ENCODE results near the gene RAB6B. TPM values are rescaled to one million over a fixed set of nuclear protein-coding genes. Genes with fewer than 3 reads are reported as not detected.

RAB6B gene
- total and polyA plus RNA-seq, 2 experiments from 2014 or later: 1.2 to 3.9 TPM

DNA sequence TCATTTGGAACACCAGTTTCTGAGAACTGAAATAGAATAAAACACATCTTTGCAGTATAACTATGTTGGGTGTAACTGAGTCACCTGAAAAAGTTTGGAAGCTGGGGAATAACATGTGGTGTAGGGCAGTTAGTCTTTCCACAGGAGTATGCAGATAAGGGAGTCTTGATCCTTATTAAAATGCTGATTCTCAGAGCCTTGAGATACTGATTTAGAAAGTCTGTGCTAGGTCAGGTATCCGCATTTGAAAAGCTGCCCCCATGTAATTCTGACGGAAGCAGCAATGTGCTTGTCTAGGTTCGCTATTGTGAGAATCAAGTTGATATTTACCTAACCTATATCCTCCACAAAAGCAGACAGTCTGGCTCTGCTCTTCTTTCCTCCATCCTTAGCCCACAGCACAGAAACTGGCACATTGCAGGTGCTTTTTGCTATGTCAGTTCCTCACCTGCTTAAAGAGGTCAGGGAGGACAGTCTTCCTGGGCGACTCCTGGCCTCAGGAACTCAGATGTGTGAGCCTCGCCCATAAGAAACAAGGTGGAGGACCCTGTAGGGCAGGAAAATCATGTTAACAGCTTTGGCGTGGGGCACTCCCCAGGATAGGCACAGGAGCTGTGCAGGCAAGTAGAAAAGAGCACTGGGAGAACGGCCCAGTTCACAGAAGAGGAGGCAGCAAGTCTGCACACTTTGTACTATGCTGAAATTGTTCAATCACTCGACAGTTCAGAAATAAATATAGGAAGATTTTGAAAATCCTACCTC is 117.7 kb downstream of the RAB6B start:
- Histone ChIP-seq H3K36me3 (ENCODE audit: insufficient read depth) (no peaks in the 10 kb centered on the region), H3K9me2 (ENCODE audit: insufficient read depth) (peaks cover 10% of the 10 kb centered on the region), H4K20me1 (replicated peaks; ENCODE audit: insufficient read depth) (no peaks in the 10 kb centered on the region), H3K27me3 (ENCODE audit: insufficient read depth) (no peaks in the 10 kb centered on the region), H3F3A (replicated peaks; ENCODE audit: low read depth) (no peaks in the 10 kb centered on the region), H3K4me1 (ENCODE audit: insufficient read depth) (peaks cover 6% of the 10 kb centered on the region; the same call in 1 of the 2 replicates), H3K27ac (ENCODE audit: low read depth) (no peak overlapping the region), H3K4me2 (no peak overlapping the region), H3K79me2 (replicated peaks; ENCODE audit: insufficient read depth) (no peaks in the 10 kb centered on the region), H2AFZ (peak overlapping the region; percentile 91; the same call in 1 of the 2 replicates), H3K4me3 (no peak overlapping the region)
- Mint-ChIP-seq H3K36me3 (ENCODE audit: low read depth) (no peaks in the 10 kb centered on the region; the same call in 2 of the 3 replicates), H3K27ac (no peak overlapping the region), H3K4me1 (peaks cover 8% of the 10 kb centered on the region), H3K9me3 (peaks cover 3% of the 10 kb centered on the region; the same call in 1 of the 3 replicates), H3K4me3 (no peak overlapping the region), H3K27me3 (ENCODE audit: insufficient read depth, low read depth, poor library complexity) (peaks cover 4% of the 10 kb centered on the region)
- DNase-seq (ENCODE audit: low spot score) (no peak), ATAC-seq (peak; percentile 44)
- TF ChIP-seq EZH2phosphoT487 (IDR thresholded peaks at IDR 0.05; ENCODE audit: unreplicated experiment): no peak
- no peak for TF ChIP-seq POLR2AphosphoS5 (IDR thresholded peaks at IDR 0.05; ENCODE audit: low read depth)
- no peak for TF ChIP-seq ETS1 (IDR thresholded peaks at IDR 0.05)
- no peak for TF ChIP-seq JUNB (IDR thresholded peaks at IDR 0.05; ENCODE audit: unreplicated experiment)
- TF ChIP-seq CREB1 (CRISPR knock-in tag; IDR thresholded peaks at IDR 0.05; ENCODE audit: low read depth): no peak
- TF ChIP-seq, protein P1, sequence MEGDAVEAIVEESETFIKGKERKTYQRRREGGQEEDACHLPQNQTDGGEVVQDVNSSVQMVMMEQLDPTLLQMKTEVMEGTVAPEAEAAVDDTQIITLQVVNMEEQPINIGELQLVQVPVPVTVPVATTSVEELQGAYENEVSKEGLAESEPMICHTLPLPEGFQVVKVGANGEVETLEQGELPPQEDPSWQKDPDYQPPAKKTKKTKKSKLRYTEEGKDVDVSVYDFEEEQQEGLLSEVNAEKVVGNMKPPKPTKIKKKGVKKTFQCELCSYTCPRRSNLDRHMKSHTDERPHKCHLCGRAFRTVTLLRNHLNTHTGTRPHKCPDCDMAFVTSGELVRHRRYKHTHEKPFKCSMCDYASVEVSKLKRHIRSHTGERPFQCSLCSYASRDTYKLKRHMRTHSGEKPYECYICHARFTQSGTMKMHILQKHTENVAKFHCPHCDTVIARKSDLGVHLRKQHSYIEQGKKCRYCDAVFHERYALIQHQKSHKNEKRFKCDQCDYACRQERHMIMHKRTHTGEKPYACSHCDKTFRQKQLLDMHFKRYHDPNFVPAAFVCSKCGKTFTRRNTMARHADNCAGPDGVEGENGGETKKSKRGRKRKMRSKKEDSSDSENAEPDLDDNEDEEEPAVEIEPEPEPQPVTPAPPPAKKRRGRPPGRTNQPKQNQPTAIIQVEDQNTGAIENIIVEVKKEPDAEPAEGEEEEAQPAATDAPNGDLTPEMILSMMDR (conservative IDR thresholded peaks at IDR 0.05; ENCODE audit: low read depth in 2 of 2): no peak
- no peak for TF ChIP-seq EZH2 (IDR thresholded peaks at IDR 0.05; ENCODE audit: low read depth, unreplicated experiment)
- TF ChIP-seq STAT1 (IDR thresholded peaks at IDR 0.05; ENCODE audit: unreplicated experiment): no peak
- TF ChIP-seq ZNF331 (CRISPR knock-in tag; IDR thresholded peaks at IDR 0.05; ENCODE audit: low read depth): no peak
- TF ChIP-seq ZNF462 (CRISPR knock-in tag; IDR thresholded peaks at IDR 0.05): no peak
- no peak for TF ChIP-seq ZNF114 (CRISPR knock-in tag; IDR thresholded peaks at IDR 0.05)
- no peak for TF ChIP-seq NANOG (IDR thresholded peaks at IDR 0.05; ENCODE audit: borderline replicate concordance)
- TF ChIP-seq REST (IDR thresholded peaks at IDR 0.05; ENCODE audit: unreplicated experiment): no peak
